Sigmoid colon (tissue), 4 donors: ENCODE results near the gene ZNF407.

Experiments used
- EP300 ChIP-seq, 4 donors: sonication (generic); formaldehyde crosslinking; IDR thresholded peaks; one replicate each; pipeline ENCODE4 v1.6.1; 2017; ENCODE audit warnings: antibody characterized with exemption in 4 of 4
- POLR2A ChIP-seq, 2 donors: fragments of 450-650 bp; IDR thresholded peaks; one replicate each; pipeline ENCODE4 v1.6.1; 2016; ENCODE audit warnings: antibody characterized with exemption in 2 of 2, mild to moderate bottlenecking in 2 of 2, moderate library complexity in 2 of 2
- TF ChIP-seq, protein P1 (sequence below), 4 experiments: fragments of 450-650 bp in 3 of 4; fragments of 200-600 bp in 1 of 4; IDR thresholded peaks; one replicate each; pipeline ENCODE4 v1.5.1; 2016 to 2019; ENCODE audit warnings: antibody characterized with exemption in 4 of 4, mild to moderate bottlenecking in 3 of 4, moderate library complexity in 2 of 4

GRCh38 chr18:74967979-74968378 is 370.3 kb downstream of the ZNF407 start:
- TF ChIP-seq, protein P1, sequence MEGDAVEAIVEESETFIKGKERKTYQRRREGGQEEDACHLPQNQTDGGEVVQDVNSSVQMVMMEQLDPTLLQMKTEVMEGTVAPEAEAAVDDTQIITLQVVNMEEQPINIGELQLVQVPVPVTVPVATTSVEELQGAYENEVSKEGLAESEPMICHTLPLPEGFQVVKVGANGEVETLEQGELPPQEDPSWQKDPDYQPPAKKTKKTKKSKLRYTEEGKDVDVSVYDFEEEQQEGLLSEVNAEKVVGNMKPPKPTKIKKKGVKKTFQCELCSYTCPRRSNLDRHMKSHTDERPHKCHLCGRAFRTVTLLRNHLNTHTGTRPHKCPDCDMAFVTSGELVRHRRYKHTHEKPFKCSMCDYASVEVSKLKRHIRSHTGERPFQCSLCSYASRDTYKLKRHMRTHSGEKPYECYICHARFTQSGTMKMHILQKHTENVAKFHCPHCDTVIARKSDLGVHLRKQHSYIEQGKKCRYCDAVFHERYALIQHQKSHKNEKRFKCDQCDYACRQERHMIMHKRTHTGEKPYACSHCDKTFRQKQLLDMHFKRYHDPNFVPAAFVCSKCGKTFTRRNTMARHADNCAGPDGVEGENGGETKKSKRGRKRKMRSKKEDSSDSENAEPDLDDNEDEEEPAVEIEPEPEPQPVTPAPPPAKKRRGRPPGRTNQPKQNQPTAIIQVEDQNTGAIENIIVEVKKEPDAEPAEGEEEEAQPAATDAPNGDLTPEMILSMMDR (IDR thresholded peaks at IDR 0.05): no peak
- no peak for TF ChIP-seq POLR2A (IDR thresholded peaks at IDR 0.05)
- TF ChIP-seq EP300 (IDR thresholded peaks at IDR 0.05): no peak
